IMR-90 (cell line): ENCODE results near the gene RPS4Y2. TPM values are rescaled to one million over a fixed set of nuclear protein-coding genes. Genes with fewer than 3 reads are reported as not detected.

Experiments used
- ATAC-seq: fragments of 200-7000 bp; cut with Tn5 transposase; 2 replicates; pipeline ENCODE4 v1.9.1; 2020; ENCODE audit warnings: low read depth, mild to moderate bottlenecking, moderate library complexity
- BruUV-seq: library from RNA; stranded (reverse); fragments of 400-500 nt; replicated peaks from 2 replicates; lab custom pipeline; 2021; lab: Mats Ljungman, UMichigan
- CTCF ChIA-PET: fragments of 300-600 bp; formaldehyde crosslinking; extraction: SDS; loops from one replicate; lab custom pipeline; 2021; ENCODE audit warnings: antibody characterized with exemption; lab: Yijun Ruan, JAX
- POLR2A ChIA-PET: fragments of 300-600 bp; sonication (Branson Sonifier 250); formaldehyde crosslinking; loops from one replicate; lab custom pipeline; 2022; ENCODE audit warnings: antibody characterized with exemption; ENCODE audit not compliant: unreplicated experiment; lab: Charles Lee
- DNase-seq: peaks from one replicate; pipeline ENCODE4 v3.0.0; 2013
- H2AFZ ChIP-seq: replicated peaks from 2 replicates; pipeline ENCODE3; 2013; ENCODE audit warnings: low read length, mild to moderate bottlenecking; ENCODE audit not compliant: poor library complexity
- H2AK5ac ChIP-seq: 2 replicates; pipeline ENCODE4 v1.6.1; 2013; ENCODE audit warnings: low read depth, low read length, inconsistent platforms
- H2AK9ac ChIP-seq: replicated peaks from 2 replicates; pipeline ENCODE3; 2013; ENCODE audit warnings: mild to moderate bottlenecking, low read depth, low read length, moderate library complexity; ENCODE audit not compliant: poor library complexity
- H2BK120ac ChIP-seq: 2 replicates; pipeline ENCODE4 v1.6.1; 2013; ENCODE audit warnings: low read depth, low read length, inconsistent platforms
- H2BK15ac ChIP-seq: 3 replicates; pipeline ENCODE4 v1.6.1; 2013; ENCODE audit warnings: low read depth, low read length, inconsistent platforms
- H2BK20ac ChIP-seq: 2 replicates; pipeline ENCODE4 v1.6.1; 2013; ENCODE audit warnings: low read depth, mild to moderate bottlenecking, inconsistent platforms, low read length, moderate library complexity
- H2BK5ac ChIP-seq: 2 replicates; pipeline ENCODE4 v1.6.1; 2013; ENCODE audit warnings: mild to moderate bottlenecking, low read depth, low read length, inconsistent platforms; ENCODE audit not compliant: poor library complexity, severe bottlenecking
- H3K14ac ChIP-seq: replicated peaks from 2 replicates; pipeline ENCODE4 v1.6.1; 2013; ENCODE audit warnings: low read depth, low read length, inconsistent platforms
- H3K18ac ChIP-seq: 2 replicates; pipeline ENCODE4 v1.6.1; 2013; ENCODE audit warnings: low read depth, low read length, control low read depth
- H3K23ac ChIP-seq: 2 replicates; pipeline ENCODE4 v1.6.1; 2013; ENCODE audit warnings: low read depth, low read length, inconsistent platforms
- H3K27ac ChIP-seq: 2 replicates; pipeline ENCODE4 v1.5.1; 2013; ENCODE audit warnings: mild to moderate bottlenecking, control low read depth, low read length; ENCODE audit not compliant: insufficient read depth
- H3K27me3 ChIP-seq: 2 replicates; pipeline ENCODE4 v1.6.1; 2013; ENCODE audit warnings: low read length; ENCODE audit not compliant: control insufficient read depth, insufficient read depth
- H3K36me3 ChIP-seq: 2 replicates; pipeline ENCODE4 v1.6.1; 2013; ENCODE audit warnings: low read length, mixed read lengths; ENCODE audit not compliant: control insufficient read depth, insufficient read depth
- H3K4ac ChIP-seq: 2 replicates; pipeline ENCODE4 v1.6.1; 2013; ENCODE audit warnings: low read depth, low read length, inconsistent platforms
- H3K4me1 ChIP-seq: 2 replicates; pipeline ENCODE4 v1.6.1; 2013; ENCODE audit warnings: low read length, mixed read lengths; ENCODE audit not compliant: control insufficient read depth, insufficient read depth
- H3K4me2 ChIP-seq: 2 replicates; pipeline ENCODE4 v1.6.1; 2013; ENCODE audit warnings: low read depth, mild to moderate bottlenecking, control low read depth, low read length, moderate library complexity
- H3K4me3 ChIP-seq: 2 replicates; pipeline ENCODE4 v1.5.1; 2013; ENCODE audit warnings: low read depth, mild to moderate bottlenecking, control low read depth, low read length, moderate library complexity; ENCODE audit not compliant: insufficient read depth
- H3K56ac ChIP-seq: 2 replicates; pipeline ENCODE4 v1.6.1; 2013; ENCODE audit warnings: low read length, inconsistent platforms; ENCODE audit not compliant: insufficient read depth; ENCODE audit errors: extremely low read depth
- H3K79me1 ChIP-seq, 2 experiments: 2 replicates each; pipeline ENCODE4 v1.6.1; 2013; ENCODE audit warnings: low read length in 2 of 2, inconsistent platforms in 1 of 2, low read depth in 1 of 2
- H3K9ac ChIP-seq: 2 replicates; pipeline ENCODE4 v1.6.1; 2013; ENCODE audit warnings: low read depth, low read length, control low read depth
- H3K9me1 ChIP-seq: 2 replicates; pipeline ENCODE4 v1.6.1; 2013; ENCODE audit warnings: low read length, inconsistent platforms; ENCODE audit not compliant: insufficient read depth
- H3K9me3 ChIP-seq: 2 replicates; pipeline ENCODE4 v1.6.1; 2013; ENCODE audit warnings: low read length; ENCODE audit not compliant: control insufficient read depth, insufficient read depth
- H4K20me1 ChIP-seq: 2 replicates; pipeline ENCODE4 v1.6.1; 2013; ENCODE audit warnings: low read length, inconsistent platforms; ENCODE audit not compliant: insufficient read depth
- H4K5ac ChIP-seq: 2 replicates; pipeline ENCODE4 v1.6.1; 2013; ENCODE audit warnings: mild to moderate bottlenecking, low read depth, low read length, control low read depth
- H4K8ac ChIP-seq, 2 experiments: 2 replicates each; pipeline ENCODE4 v1.6.1; 2013; ENCODE audit warnings: low read depth in 2 of 2, low read length in 2 of 2, control low read depth in 1 of 2, inconsistent platforms in 1 of 2
- H4K91ac ChIP-seq: 2 replicates; pipeline ENCODE4 v1.6.1; 2013; ENCODE audit warnings: low read depth, low read length, inconsistent platforms; ENCODE audit not compliant: insufficient read depth
- CEBPB ChIP-seq: IDR thresholded peaks from 2 replicates; pipeline ENCODE4 v1.6.1; 2012; ENCODE audit warnings: low read depth, low read length, improper control_type of control experiment
- CHD1 ChIP-seq: IDR thresholded peaks from 2 replicates; pipeline ENCODE4 v1.6.1; 2012; ENCODE audit warnings: low read depth, low read length, improper control_type of control experiment
- CTCF ChIP-seq: conservative IDR thresholded peaks from 2 replicates; pipeline ENCODE4 v1.5.1; 2012; ENCODE audit warnings: mild to moderate bottlenecking, low read depth, low read length, improper control_type of control experiment
- ELK1 ChIP-seq: fragments of 150-350 bp; IDR thresholded peaks from 2 replicates; pipeline ENCODE4 v1.6.1; 2016; ENCODE audit warnings: low read depth, mild to moderate bottlenecking, low read length, moderate library complexity, borderline replicate concordance
- FOS ChIP-seq: fragments of 150-350 bp; IDR thresholded peaks from 2 replicates; pipeline ENCODE4 v1.6.1; 2016; ENCODE audit warnings: low read depth, low read length
- MXI1 ChIP-seq: IDR thresholded peaks from 2 replicates; pipeline ENCODE4 v1.6.1; 2012; ENCODE audit warnings: low read depth, mild to moderate bottlenecking, low read length, moderate library complexity, borderline replicate concordance
- NFE2L2 ChIP-seq: fragments of 150-350 bp; IDR thresholded peaks from 2 replicates; pipeline ENCODE4 v1.6.1; 2016; ENCODE audit warnings: low read depth, mild to moderate bottlenecking, low read length
- RAD21 ChIP-seq: IDR thresholded peaks from 2 replicates; pipeline ENCODE4 v1.6.1; 2012; ENCODE audit warnings: low read length, improper control_type of control experiment
- USF2 ChIP-seq: fragments of 150-350 bp; IDR thresholded peaks from 2 replicates; pipeline ENCODE4 v1.6.1; 2017; ENCODE audit warnings: mild to moderate bottlenecking, antibody characterized with exemption, low read length, low read depth
- WGBS, 2 experiments: methylation state at CpG; one replicate each; pipeline versions ENCODE4 v1.1.5 to v1.1.7; 2013; ENCODE audit warnings: missing lambda C conversion rate in 2 of 2; ENCODE audit not compliant: insufficient read length in 1 of 2; ENCODE audit errors: extremely low coverage in 2 of 2; 5-methylcytosine and 5-hydroxymethylcytosine counted together
- dilution Hi-C: fragments of 300-500 bp; cut with HindIII; formaldehyde crosslinking; loops from one replicate; pipeline ENCODE4 v1.14.3; 2018; ENCODE audit warnings: low sequenced_read_pairs; ENCODE audit not compliant: unreplicated experiment
- in situ Hi-C: fragments of 300-500 bp; cut with MboI; formaldehyde crosslinking; loops from 3 replicates; pipeline ENCODE4 v1.14.3; 2019; ENCODE audit warnings: low sequenced_read_pairs, inconsistent platforms, mixed read lengths
- intact Hi-C: fragments of 100-400 bp; cut with micrococcal nuclease; formaldehyde crosslinking; loops from 2 replicates; pipeline ENCODE4 v1.10.0; 2022
- polyA plus RNA-seq, 3 experiments: library from polyadenylated mRNA; depleted of rRNA; stranded (reverse); fragments of >200 nt; gene quantifications; 2 replicates each; pipeline ENCODE4 v1.2.3, GENCODE V29; 2012; ENCODE audit warnings: low replicate concordance in 1 of 3
- total RNA-seq: library from RNA; depleted of rRNA; stranded (reverse); fragments of >200 nt; gene quantifications from 2 replicates; pipeline ENCODE4 v1.2.3, GENCODE V29; 2012

Gene RPS4Y2
- total and polyA plus RNA-seq, 2 of the 4 experiments (the other 2 are of a cell fraction): not detected

- Histone ChIP-seq H3K79me1 (no peaks in the 10 kb centered on the region), H3K9ac (no peak overlapping the region), H4K5ac (no peak overlapping the region), H3K14ac (no peak overlapping the region), H2AFZ (no peak overlapping the region), H3K23ac (no peak overlapping the region), H4K91ac (no peak overlapping the region), H2BK5ac (no peak overlapping the region), H4K8ac (no peak overlapping the region), H3K4ac (no peak overlapping the region), H4K20me1 (no peaks in the 10 kb centered on the region), H3K27me3 (no peaks in the 10 kb centered on the region), H3K9me3 (no peaks in the 10 kb centered on the region), H3K56ac (no peak overlapping the region), H2BK20ac (no peak overlapping the region), H3K36me3 (no peaks in the 10 kb centered on the region), H3K4me2 (no peak overlapping the region), H3K4me1 (no peaks in the 10 kb centered on the region), H2AK9ac (no peak overlapping the region), H3K27ac (no peak overlapping the region), H2BK120ac (no peak overlapping the region), H3K9me1 (no peaks in the 10 kb centered on the region), H2AK5ac (no peak overlapping the region), H2BK15ac (no peak overlapping the region), H3K18ac (no peak overlapping the region), H3K4me3 (no peak overlapping the region)
- no peak for DNase-seq
- no CpG with 5 or more reads among the region's 4 CpGs for WGBS, 2 experiments
- in situ Hi-C loops: no loop called here
- intact Hi-C loops: no loop called here
- BruUV-seq: no TSS peak
- ChIA-PET CTCF (no interaction called here), POLR2A (no interaction called here)
- ATAC-seq: no peak
- dilution Hi-C loops: no loop called here
- TF ChIP-seq RAD21: no peak
- no peak for TF ChIP-seq USF2
- no peak for TF ChIP-seq NFE2L2
- TF ChIP-seq CHD1: no peak
- TF ChIP-seq MXI1: no peak
- TF ChIP-seq FOS: no peak
- TF ChIP-seq CTCF: no peak
- no peak for TF ChIP-seq CEBPB
- no peak for TF ChIP-seq ELK1
These were observed 20.2 kb downstream of the RPS4Y2 start for GRCh38 chrY:20776104-20776503.
